RWPE1 (cell line): Measurements from ENCODE around the gene CHP2.

ENCODE experiments used
- CTCF ChIA-PET: fragments of 350-600 bp; sonication (Branson Sonifier 250); formaldehyde crosslinking; extraction: SDS; loops from one replicate; lab custom pipeline; 2021; lab: Yijun Ruan, JAX
- POLR2A ChIA-PET: fragments of 400-600 bp; formaldehyde crosslinking; extraction: SDS; loops from one replicate; lab custom pipeline; 2020; ENCODE audit warnings: antibody characterized with exemption; ENCODE audit not compliant: low non-redundant PET; lab: Yijun Ruan, JAX
- DNase-seq: peaks from one replicate; pipeline ENCODE4 v3.0.0; 2012; ENCODE audit warnings: low spot score
- H3K27ac ChIP-seq: fragments of 450-650 bp; 2 replicates; pipeline ENCODE4 v1.5.1; 2017
- CTCF ChIP-seq: fragments of 450-650 bp; conservative IDR thresholded peaks from 2 replicates; pipeline ENCODE4 v1.5.1; 2017; ENCODE audit warnings: low read depth, mild to moderate bottlenecking

CHP2 gene

GRCh38 chr16:23773339-23773738, 18.5 kb downstream of the CHP2 start:
- DNase-seq = no peak
- ChIA-PET POLR2A (no interaction called here), CTCF (interaction anchor here (0.7 kb wide), 1 partner anchor 241 kb away, joined by 3 read pairs; no protein-coding TSS in a partner anchor)
- no peak for TF ChIP-seq CTCF
- H3K27ac ChIP-seq = no peak overlapping the region

GRCh38 chr16:23781176-23781575, 26.4 kb downstream of the CHP2 start:
- no peak overlapping the region for H3K27ac ChIP-seq
- POLR2A ChIA-PET = no interaction called here
- CTCF ChIA-PET = interaction anchor here (0.5 kb wide), 1 partner anchor 836 kb away, joined by 3 read pairs; no protein-coding TSS in a partner anchor

GRCh38 chr16:23784811-23785447, 30.1 kb downstream of the CHP2 start:
- peak; percentile 63 for DNase-seq
- TF ChIP-seq CTCF = no peak
- H3K27ac ChIP-seq = no peak overlapping the region
- ChIA-PET POLR2A (no interaction called here), CTCF (no interaction called here)

More at GRCh38 chr16:23781176-23781575, 26.4 kb downstream of the CHP2 start:
- no peak for TF ChIP-seq CTCF
- no peak for DNase-seq

GRCh38 chr16:23785842-23786241, 31.0 kb downstream of the CHP2 start:
- no peak for DNase-seq
- POLR2A ChIA-PET = no interaction called here
- CTCF ChIA-PET = no interaction called here
- TF ChIP-seq CTCF = no peak
- H3K27ac ChIP-seq = no peak overlapping the region

GRCh38 chr16:23786964-23787561, 32.2 kb downstream of the CHP2 start:
- TF ChIP-seq CTCF = no peak
- ChIA-PET POLR2A (no interaction called here), CTCF (interaction anchor here (0.6 to 1.2 kb wide), 2 partner anchors 14 to 118 kb away, joined by 3 to 6 read pairs; no protein-coding TSS in a partner anchor)
- no peak for DNase-seq
- no peak overlapping the region for H3K27ac ChIP-seq

- ChIA-PET CTCF (interaction anchor here (0.6 kb wide), 1 partner anchor 16 kb away, joined by 3 read pairs; no protein-coding TSS in a partner anchor), POLR2A (no interaction called here)
- DNase-seq = no peak
- no peak overlapping the region for H3K27ac ChIP-seq
- TF ChIP-seq CTCF = no peak
Measured at GRCh38 chr16:23788685-23789084, 33.9 kb downstream of the CHP2 start.
